ENCODE measurements around the gene MAFG. TPM values are rescaled to one million over a fixed set of nuclear protein-coding genes. Genes with fewer than 3 reads are reported as not detected.

MAFG gene
- total RNA-seq, 2 experiments from 2014 or later, result 14.0 to 16.5 TPM

DNA sequence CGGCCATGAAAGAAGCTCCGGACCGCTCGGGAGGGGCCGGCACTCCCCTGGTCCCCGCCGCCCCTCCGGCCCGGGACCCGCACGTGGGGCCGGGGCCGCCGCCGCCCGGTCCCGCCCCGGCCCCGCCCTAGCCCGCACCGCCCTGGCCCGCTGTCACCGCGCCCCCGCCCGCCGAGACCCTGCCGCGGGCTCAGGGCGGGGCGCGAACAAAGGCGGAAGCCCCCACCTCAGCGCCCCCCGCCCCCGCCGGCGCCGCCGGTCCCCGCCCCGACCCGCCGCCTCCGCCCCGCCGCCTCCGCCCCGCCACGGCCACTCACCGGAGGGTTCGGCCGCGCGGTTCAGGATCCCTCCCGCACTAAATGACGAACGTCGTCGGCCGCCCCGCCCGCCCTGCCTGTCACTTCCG, 56.6 kb downstream of the MAFG start, which contains the start of gene ARHGDIA:
Gene ARHGDIA (minus strand): TSS at position 357 of the 406 bp plus-strand sequence. CDS start 1,407 bp downstream, outside the sequence.
- H3K27ac Mint-ChIP-seq, result peak within 1 kb of the TSS; percentile 97
- H3K9me3 Mint-ChIP-seq (ENCODE audit: insufficient read depth), result no peaks in the 10 kb centered on the region
- H3K27me3 Mint-ChIP-seq (ENCODE audit: low read depth), result no peaks in the 10 kb centered on the region
- CTCF ChIA-PET, result interaction anchor here (1.7 to 2.6 kb wide), 2 partner anchors 10 to 57 kb away, joined by 5 to 7 read pairs; partner anchors contain the start of genes MAFG and P4HB
- DNase-seq (no peak), ATAC-seq (peak; percentile 67)
- H3K36me3 Mint-ChIP-seq (ENCODE audit: low read depth), result peaks cover 42% of the 10 kb centered on the region
- H3K4me3 Mint-ChIP-seq, result peak within 1 kb of the TSS; percentile 90
- POLR2A ChIA-PET, result interaction anchor here (0.5 to 2.6 kb wide), 9 partner anchors 9 to 446 kb away, joined by 3 to 23 read pairs (median 6); partner anchors contain the start of genes ALYREF, ANAPC11, CD7 and P4HB
- peaks cover 41% of the 10 kb centered on the region for H3K4me1 Mint-ChIP-seq (ENCODE audit: low read depth)

DNA sequence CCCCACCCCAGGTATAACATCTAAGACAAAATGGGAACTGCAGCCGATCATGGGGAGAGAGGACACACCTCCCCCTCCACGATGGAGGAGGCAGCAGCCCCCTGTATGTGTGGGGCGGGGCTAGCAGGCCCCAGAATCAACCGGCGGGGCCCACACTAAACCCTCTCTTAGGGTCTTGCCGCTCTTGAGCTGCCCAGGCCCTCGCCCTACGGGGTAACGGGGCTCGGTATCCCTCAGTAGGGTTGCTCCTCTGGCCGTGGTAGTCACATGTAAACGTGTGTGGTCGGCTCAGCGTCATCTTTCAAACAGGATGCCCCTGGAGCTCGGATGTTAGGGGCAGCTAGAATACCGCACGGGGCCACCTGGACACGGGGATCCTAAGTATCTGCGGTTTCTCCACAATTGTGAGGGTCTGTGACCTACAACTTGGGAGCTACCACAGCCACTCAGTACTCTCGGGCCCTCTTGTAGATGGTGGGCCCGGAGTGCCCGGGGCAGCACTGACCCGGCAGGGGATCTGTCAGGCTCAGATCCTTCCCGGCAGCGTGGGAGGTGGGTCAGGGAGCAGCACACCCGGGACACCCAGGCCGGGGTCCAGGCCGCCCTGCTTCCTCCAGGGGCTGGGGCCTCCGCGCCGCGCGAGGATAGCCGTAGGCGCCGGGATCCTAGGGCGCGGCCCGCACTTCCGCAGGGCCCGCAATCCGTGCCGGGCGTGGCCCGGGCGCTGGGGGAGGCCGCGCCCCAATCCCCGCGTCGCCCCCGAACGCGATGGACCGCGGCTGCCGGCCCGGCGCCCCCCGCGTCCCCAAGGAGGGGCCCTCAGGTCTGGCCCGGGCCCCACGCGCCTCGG, 57.2 kb downstream of the MAFG start:
- Mint-ChIP-seq H3K36me3 (ENCODE audit: low read depth) (peaks cover 47% of the 10 kb centered on the region), H3K4me3 (peak overlapping the region; percentile 90), H3K4me1 (ENCODE audit: low read depth) (peaks cover 45% of the 10 kb centered on the region), H3K9me3 (ENCODE audit: insufficient read depth) (no peaks in the 10 kb centered on the region), H3K27ac (peak overlapping the region; percentile 96), H3K27me3 (ENCODE audit: low read depth) (no peaks in the 10 kb centered on the region)
- CTCF ChIA-PET, result interaction anchor here (1.2 to 2.6 kb wide), 9 partner anchors 9 to 151 kb away, joined by 3 to 11 read pairs (median 5); partner anchors contain the start of genes MAFG and P4HB
- DNase-seq, result peak; percentile 77
- ATAC-seq, result peak; percentile 53
- POLR2A ChIA-PET, result interaction anchor here (0.5 to 2.6 kb wide), 15 partner anchors 9 to 447 kb away, joined by 3 to 23 read pairs (median 6); partner anchors contain the start of genes ALYREF, ANAPC11, CD7 and MRPL12

DNA sequence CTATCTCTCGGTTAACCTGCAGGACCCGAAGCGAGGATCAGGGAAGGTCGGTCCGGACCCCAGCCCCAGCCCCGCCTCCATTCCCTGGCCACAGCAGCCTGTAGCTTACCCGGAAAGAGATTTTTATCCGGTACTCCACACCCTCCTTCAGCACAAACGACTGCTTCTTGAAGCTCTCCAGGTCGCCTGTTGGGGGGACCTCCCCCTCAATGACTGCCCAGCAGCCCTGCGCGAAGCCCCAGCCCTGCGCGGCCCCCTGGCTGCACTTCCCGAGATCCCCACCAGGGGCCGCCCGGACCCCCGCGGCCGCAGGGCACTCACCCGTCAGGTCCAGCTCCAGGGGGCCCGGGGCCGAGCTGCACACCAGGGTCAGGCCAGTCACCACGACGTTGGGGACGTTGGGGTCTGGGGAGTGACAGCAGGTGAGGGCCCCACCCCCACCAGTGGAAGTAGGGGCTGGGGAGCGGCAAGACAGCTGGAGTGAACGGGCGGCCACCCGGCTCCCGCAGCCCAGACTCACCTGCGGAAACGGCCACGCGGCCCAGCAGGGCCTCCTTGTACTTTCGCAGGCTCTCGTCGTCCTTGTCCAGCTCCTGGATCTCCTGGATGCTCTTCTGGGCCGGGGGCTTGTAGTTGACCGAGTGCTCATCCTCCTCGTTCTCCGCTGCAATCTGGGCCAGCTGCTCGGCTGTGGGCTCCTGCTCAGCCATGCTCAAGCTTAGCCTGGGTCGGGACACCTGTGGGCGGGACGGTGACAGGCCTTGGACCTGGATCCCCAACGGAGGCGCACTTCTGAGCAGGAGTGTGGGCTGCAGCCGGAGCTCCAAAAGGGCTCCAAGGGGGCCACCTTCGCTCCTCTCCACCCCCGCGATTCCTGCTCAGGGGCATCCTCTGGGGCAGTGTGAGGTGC, 58.1 kb downstream of the MAFG start:
- H3K9me3 Mint-ChIP-seq (ENCODE audit: insufficient read depth), result no peaks in the 10 kb centered on the region
- H3K4me3 Mint-ChIP-seq, result peak overlapping the region; percentile 90
- POLR2A ChIA-PET, result interaction anchor here (0.9 to 2.6 kb wide), 11 partner anchors 8 to 429 kb away, joined by 3 to 23 read pairs (median 7); partner anchors contain the start of genes ACTG1, ALYREF, ANAPC11 and MRPL12
- H3K36me3 Mint-ChIP-seq (ENCODE audit: low read depth), result peaks cover 48% of the 10 kb centered on the region
- CTCF ChIA-PET, result interaction anchor here (0.6 to 2.6 kb wide), 12 partner anchors 8 to 152 kb away, joined by 3 to 11 read pairs (median 4); partner anchors contain the start of genes MAFG and P4HB
- peaks cover 46% of the 10 kb centered on the region for H3K4me1 Mint-ChIP-seq (ENCODE audit: low read depth)
- no peaks in the 10 kb centered on the region for H3K27me3 Mint-ChIP-seq (ENCODE audit: low read depth)
- DNase-seq (peak; percentile 53), ATAC-seq (peak; percentile 6)
- H3K27ac Mint-ChIP-seq, result peak overlapping the region; percentile 96

DNA sequence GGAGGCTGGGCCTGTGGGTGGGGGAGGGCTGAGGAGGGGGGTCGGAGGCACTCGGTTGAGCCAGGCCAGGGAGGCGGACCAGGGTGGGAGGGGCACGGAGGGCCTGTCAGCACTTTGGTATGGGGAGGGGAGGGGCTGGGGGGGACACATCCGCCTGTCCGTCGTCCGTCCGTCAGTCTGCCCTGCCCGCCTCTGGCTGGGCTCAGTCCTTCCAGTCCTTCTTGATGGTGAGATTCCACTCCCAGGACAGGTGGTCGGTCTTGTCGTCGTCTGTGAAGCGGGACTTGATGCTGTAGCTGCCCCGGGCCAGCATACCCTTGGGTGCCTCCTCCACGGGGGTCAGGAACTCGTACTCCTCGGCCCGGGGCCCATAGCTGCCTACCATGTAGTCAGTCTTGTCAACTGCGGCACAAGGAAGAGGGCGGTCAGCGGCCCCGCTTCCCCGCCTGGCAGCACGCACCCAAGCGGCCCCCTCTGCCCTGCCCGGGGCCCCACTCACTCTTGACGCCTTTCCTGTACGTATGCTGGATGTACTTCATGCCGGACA, 58.8 kb downstream of the MAFG start:
- ChIA-PET POLR2A (interaction anchor here (0.9 to 2.6 kb wide), 5 partner anchors 8 to 355 kb away, joined by 3 to 23 read pairs (median 4); partner anchors contain the start of genes ACTG1, ALYREF, ANAPC11 and MRPL12), CTCF (interaction anchor here (0.6 to 2.6 kb wide), 7 partner anchors 10 to 133 kb away, joined by 3 to 11 read pairs (median 5); partner anchors contain the start of gene MAFG)
- no peaks in the 10 kb centered on the region for H3K9me3 Mint-ChIP-seq (ENCODE audit: insufficient read depth)
- peak overlapping the region; percentile 96 for H3K27ac Mint-ChIP-seq
- H3K4me3 Mint-ChIP-seq, result peak overlapping the region; percentile 90
- DNase-seq, result no peak
- H3K36me3 Mint-ChIP-seq (ENCODE audit: low read depth), result peaks cover 52% of the 10 kb centered on the region
- no peak for ATAC-seq
- peaks cover 49% of the 10 kb centered on the region for H3K4me1 Mint-ChIP-seq (ENCODE audit: low read depth)
- H3K27me3 Mint-ChIP-seq (ENCODE audit: low read depth), result no peaks in the 10 kb centered on the region

Other genes starting within 250 kb of the MAFG start
- 10 to 100 TPM; 21.3 to 28.4 TPM for gene ARL16, start 243.9 kb downstream of the MAFG start, total RNA-seq
- gene HGS, start 243.7 kb downstream of the MAFG start, total RNA-seq, result 100 to 1,000 TPM; 107 to 128 TPM
- gene MRPL12, start 224.4 kb downstream of the MAFG start, total RNA-seq, result 100 to 1,000 TPM; 102 to 104 TPM
- 10 to 100 TPM; 39.2 to 40.4 TPM for gene SLC25A10, start 215.5 kb downstream of the MAFG start, total RNA-seq
- not detected for gene GCGR, start 123.6 kb downstream of the MAFG start, total RNA-seq
- gene MCRIP1, start 94.4 kb downstream of the MAFG start, total RNA-seq, result 10 to 100 TPM; 42.3 to 43.0 TPM
- gene PPP1R27, start 92.7 kb downstream of the MAFG start, total RNA-seq, result not detected
- gene P4HB, start 67.2 kb downstream of the MAFG start, total RNA-seq, result 100 to 1,000 TPM; 474 to 498 TPM
- 100 to 1,000 TPM; 756 to 778 TPM for gene ARHGDIA, start 56.4 kb downstream of the MAFG start, total RNA-seq
- 100 to 1,000 TPM; 269 to 273 TPM for gene ALYREF, start 36.1 kb downstream of the MAFG start, total RNA-seq
- 100 to 1,000 TPM; 122 TPM for gene ANAPC11, start 36.0 kb downstream of the MAFG start, total RNA-seq
- under 1 TPM; 0.18 to 0.55 TPM for gene NPB, start 25.5 kb downstream of the MAFG start, total RNA-seq
- gene PCYT2, start 16.3 kb downstream of the MAFG start, total RNA-seq, result 10 to 100 TPM; 48.6 to 50.4 TPM
- gene SIRT7, start 9.6 kb downstream of the MAFG start, total RNA-seq, result 10 to 100 TPM; 55.0 to 63.4 TPM
- gene PYCR1, start 9.6 kb upstream of the MAFG start, total RNA-seq, result 10 to 100 TPM; 35.5 to 38.1 TPM
- not detected for gene MYADML2, start 19.5 kb upstream of the MAFG start, total RNA-seq
- under 1 TPM; 0.29 to 0.42 TPM for gene NOTUM, start 33.5 kb upstream of the MAFG start, total RNA-seq
- 10 to 100 TPM; 27.0 to 33.7 TPM for gene ASPSCR1, start 49.9 kb upstream of the MAFG start, total RNA-seq
- gene CENPX, start 95.1 kb upstream of the MAFG start, total RNA-seq, result 10 to 100 TPM; 86.7 to 87.7 TPM
- 10 to 100 TPM; 58.3 to 58.9 TPM for gene LRRC45, start 95.6 kb upstream of the MAFG start, total RNA-seq
- 10 to 100 TPM; 12.9 to 13.1 TPM for gene RAC3, start 103.9 kb upstream of the MAFG start, total RNA-seq
- gene DCXR, start 110.0 kb upstream of the MAFG start, total RNA-seq, result 100 to 1,000 TPM; 141 TPM
- gene RFNG, start 124.1 kb upstream of the MAFG start, total RNA-seq, result 10 to 100 TPM; 19.4 to 20.8 TPM
- gene GPS1, start 124.2 kb upstream of the MAFG start, total RNA-seq, result 100 to 1,000 TPM in 1 of 2 experiments, 10 to 100 TPM in 1; 97.6 to 104 TPM
- gene DUS1L, start 138.1 kb upstream of the MAFG start, total RNA-seq, result 100 to 1,000 TPM; 126 to 127 TPM
- gene FASN, start 170.5 kb upstream of the MAFG start, total RNA-seq, result 100 to 1,000 TPM; 255 to 261 TPM

Data from activated CD8-positive, alpha-beta T cell treated with anti-CD3 and anti-CD28 coated beads, Interleukin-2, amount 10 ng/mL, durations not matched to agents 7 days and 5 days (primary cell).